H1 (cell line): ENCODE measurements around the gene RGPD3. TPM values are rescaled to one million over a fixed set of nuclear protein-coding genes. Genes with fewer than 3 reads are reported as not detected.
A peak's percentile ranks its signal among the peaks of the same experiment; 100 is the strongest.

Experiments used
- CTCF ChIA-PET: fragments of 300-600 bp; sonication (Branson Sonifier 250); formaldehyde crosslinking; loops from one replicate; lab custom pipeline; 2021; ENCODE audit not compliant: partially characterized antibody; lab: Charles Lee
- POLR2A ChIA-PET: fragments of 300-600 bp; sonication (Branson Sonifier 250); formaldehyde crosslinking; loops from one replicate; lab custom pipeline; 2021; ENCODE audit warnings: inconsistent platforms; ENCODE audit not compliant: partially characterized antibody; lab: Charles Lee
- DNase-seq, 2 experiments: peaks; one replicate each; pipeline versions ENCODE4 v3.0.0 to v3.0.0-alpha.2; 2010 to 2022; ENCODE audit warnings: low spot score in 2 of 2, low read depth in 1 of 2, mixed read lengths in 1 of 2
- FAIRE-seq: peaks from 2 replicates; lab custom pipeline; 2011; peaks lifted over from hg19 to GRCh38; lab: Jason Lieb, UNC
- H2AFZ ChIP-seq: 2 replicates; pipeline ENCODE4 v1.8.1; 2012; ENCODE audit warnings: low read length, inconsistent platforms
- H2AK5ac ChIP-seq: 2 replicates; pipeline ENCODE4 v1.6.1; 2013; ENCODE audit warnings: low read depth, low read length
- H2BK120ac ChIP-seq: replicated peaks from 2 replicates; pipeline ENCODE3; 2013; ENCODE audit warnings: low read depth, low read length, inconsistent platforms
- H2BK12ac ChIP-seq: 2 replicates; pipeline ENCODE4 v1.6.1; 2013; ENCODE audit warnings: low read depth, low read length
- H2BK15ac ChIP-seq: 2 replicates; pipeline ENCODE4 v1.6.1; 2013; ENCODE audit warnings: low read length
- H2BK20ac ChIP-seq: 2 replicates; pipeline ENCODE4 v1.6.1; 2013; ENCODE audit warnings: low read length
- H2BK5ac ChIP-seq: 2 replicates; pipeline ENCODE4 v1.6.1; 2013; ENCODE audit warnings: low read depth, low read length
- H3K14ac ChIP-seq: 2 replicates; pipeline ENCODE4 v1.6.1; 2013; ENCODE audit warnings: inconsistent platforms; ENCODE audit not compliant: insufficient read length
- H3K18ac ChIP-seq: 2 replicates; pipeline ENCODE4 v1.6.1; 2013; ENCODE audit warnings: low read length; ENCODE audit errors: extremely low read depth
- H3K23ac ChIP-seq: 2 replicates; pipeline ENCODE4 v1.6.1; 2013; ENCODE audit warnings: inconsistent platforms; ENCODE audit not compliant: insufficient read length
- H3K23me2 ChIP-seq: 2 replicates; pipeline ENCODE4 v1.6.1; 2013; ENCODE audit warnings: low read depth, low read length
- H3K27ac ChIP-seq: 2 replicates; pipeline ENCODE4 v1.6.1; 2011; ENCODE audit warnings: low read depth, low read length, inconsistent platforms
- H3K27me3 ChIP-seq, 4 experiments: replicated peaks in 1 of 4; 1 replicate in 1 of 4; 2 replicates in 3 of 4; pipeline versions ENCODE4 v1.6.1 to v1.8.1; 2011 to 2013; ENCODE audit warnings: low read length in 3 of 4, mild to moderate bottlenecking in 3 of 4, inconsistent platforms in 2 of 4, mixed read lengths in 2 of 4, moderate library complexity in 1 of 4; ENCODE audit not compliant: control insufficient read depth in 3 of 4, insufficient read depth in 3 of 4; ENCODE audit errors: extremely low read depth in 1 of 4
- H3K36me3 ChIP-seq, 4 experiments: 2 replicates each; pipeline versions ENCODE4 v1.6.1 to v1.8.1; 2011 to 2013; ENCODE audit warnings: mild to moderate bottlenecking in 4 of 4, low read length in 3 of 4, moderate library complexity in 2 of 4, control low read depth in 1 of 4, inconsistent platforms in 1 of 4; ENCODE audit not compliant: insufficient read depth in 4 of 4, control insufficient read depth in 2 of 4
- H3K4ac ChIP-seq: replicated peaks from 2 replicates; pipeline ENCODE3; 2013; ENCODE audit warnings: low read length, low read depth, mixed read lengths, inconsistent platforms; ENCODE audit not compliant: insufficient read length
- H3K4me1 ChIP-seq, 4 experiments: replicated peaks in 1 of 4; 1 replicate in 1 of 4; 2 replicates in 3 of 4; pipeline versions ENCODE4 v1.6.1 to v1.8.1; 2011 to 2013; ENCODE audit warnings: low read length in 3 of 4, inconsistent platforms in 2 of 4, mixed read lengths in 1 of 4; ENCODE audit not compliant: insufficient read depth in 4 of 4, control insufficient read depth in 3 of 4
- H3K4me2 ChIP-seq, 2 experiments: 2 replicates each; pipeline versions ENCODE4 v1.6.1 to v1.8.1; 2011 to 2013; ENCODE audit warnings: low read depth in 2 of 2, low read length in 2 of 2, control low read depth in 1 of 2, inconsistent platforms in 1 of 2, mild to moderate bottlenecking in 1 of 2; ENCODE audit not compliant: insufficient read depth in 1 of 2
- H3K4me3 ChIP-seq, 4 experiments: fragments of 200-600, 300-600 bp in 1 of 4; sonication (generic), shearing (Covaris generic), sonication (Bioruptor Twin) in 1 of 4; 2 replicates each; pipeline versions ENCODE4 v1.5.1 to v1.8.1; 2011 to 2016; ENCODE audit warnings: low read length in 4 of 4, low read depth in 3 of 4, control low read depth in 2 of 4, inconsistent platforms in 2 of 4, mild to moderate bottlenecking in 2 of 4, mixed read lengths in 1 of 4, moderate library complexity in 1 of 4; ENCODE audit not compliant: insufficient read depth in 2 of 4; ENCODE audit errors: extremely low read depth in 1 of 4
- H3K56ac ChIP-seq: replicated peaks from 2 replicates; pipeline ENCODE3; 2013; ENCODE audit warnings: low read depth, mild to moderate bottlenecking, mixed read lengths, low read length, inconsistent platforms; ENCODE audit not compliant: insufficient read length
- H3K79me1 ChIP-seq: 2 replicates; pipeline ENCODE4 v1.6.1; 2013; ENCODE audit warnings: low read depth, low read length, control low read depth
- H3K79me2 ChIP-seq, 2 experiments: 2 replicates each; pipeline versions ENCODE4 v1.6.1 to v1.8.1; 2012 to 2013; ENCODE audit warnings: low read length in 2 of 2, mild to moderate bottlenecking in 2 of 2, inconsistent platforms in 1 of 2; ENCODE audit not compliant: insufficient read depth in 2 of 2, control insufficient read depth in 1 of 2
- H3K9ac ChIP-seq, 4 experiments: replicated peaks in 1 of 4; 1 replicate in 1 of 4; 2 replicates in 3 of 4; pipeline versions ENCODE4 v1.6.1 to v1.8.1; 2011 to 2013; ENCODE audit warnings: low read depth in 3 of 4, low read length in 3 of 4, control low read depth in 2 of 4, mild to moderate bottlenecking in 2 of 4, moderate library complexity in 2 of 4, inconsistent platforms in 1 of 4; ENCODE audit errors: extremely low read depth in 1 of 4
- H3K9me3 ChIP-seq, 2 experiments: 2 replicates each; pipeline versions ENCODE4 v1.6.1 to v1.8.1; 2012 to 2013; ENCODE audit warnings: mild to moderate bottlenecking in 2 of 2, moderate library complexity in 2 of 2, control low read depth in 1 of 2, inconsistent platforms in 1 of 2, low read depth in 1 of 2, low read length in 1 of 2, mixed read lengths in 1 of 2; ENCODE audit not compliant: insufficient read depth in 2 of 2
- H4K20me1 ChIP-seq, 2 experiments: replicated peaks in 1 of 2; 2 replicates each; pipeline versions ENCODE3 to v1.8.1; 2011 to 2013; ENCODE audit warnings: inconsistent platforms in 2 of 2, low read length in 2 of 2, mild to moderate bottlenecking in 1 of 2; ENCODE audit not compliant: insufficient read depth in 2 of 2, control insufficient read depth in 1 of 2
- H4K5ac ChIP-seq: 2 replicates; pipeline ENCODE4 v1.6.1; 2013; ENCODE audit warnings: low read length, low read depth, mixed read lengths, inconsistent platforms; ENCODE audit not compliant: insufficient read length
- H4K8ac ChIP-seq: 2 replicates; pipeline ENCODE4 v1.8.0; 2013; ENCODE audit warnings: mild to moderate bottlenecking, moderate library complexity, low read length, inconsistent platforms; ENCODE audit not compliant: insufficient read depth; ENCODE audit errors: extremely low read depth
- H4K91ac ChIP-seq: replicated peaks from 2 replicates; pipeline ENCODE3; 2013; ENCODE audit warnings: low read length, mixed read lengths, inconsistent platforms; ENCODE audit not compliant: insufficient read length
- BACH1 ChIP-seq: IDR thresholded peaks from 2 replicates; pipeline ENCODE4 v1.6.1; 2012; ENCODE audit warnings: low read length, improper control_type of control experiment
- BCL11A ChIP-seq, 2 experiments: IDR thresholded peaks; one replicate each; pipeline ENCODE4 v1.6.1; 2011; ENCODE audit warnings: low read depth in 2 of 2, low read length in 2 of 2, mild to moderate bottlenecking in 2 of 2
- FOSL1 ChIP-seq: IDR thresholded peaks from 2 replicates; pipeline ENCODE4 v1.6.1; 2011; ENCODE audit warnings: mild to moderate bottlenecking, low read depth, low read length, moderate library complexity; ENCODE audit not compliant: insufficient read depth
- RFX5 ChIP-seq: IDR thresholded peaks from 2 replicates; pipeline ENCODE4 v1.6.1; 2011; ENCODE audit warnings: low read depth, low read length, improper control_type of control experiment, borderline replicate concordance
- TCF12 ChIP-seq: IDR thresholded peaks from 2 replicates; pipeline ENCODE4 v1.6.1; 2011; ENCODE audit warnings: low read depth, mild to moderate bottlenecking, low read length
- WGBS, 2 experiments: shearing (Covaris generic) in 1 of 2; methylation state at CpG; one replicate each; pipeline versions ENCODE4 v1.1.6 to v1.1.7; 2013 to 2015; ENCODE audit warnings: low lambda C conversion rate in 2 of 2, mixed read lengths in 2 of 2, inconsistent platforms in 1 of 2, low coverage in 1 of 2, missing lambda C conversion rate in 1 of 2; ENCODE audit not compliant: insufficient replicate concordance in 2 of 2, insufficient coverage in 1 of 2, insufficient read length in 1 of 2; ENCODE audit errors: extremely low coverage in 1 of 2, missing lambda C conversion rate in 1 of 2; 5-methylcytosine and 5-hydroxymethylcytosine counted together
- polyA plus RNA-seq, 7 experiments: library from polyadenylated mRNA; depleted of rRNA in 3 of 7; stranded (reverse) in 5 of 7; unstranded in 2 of 7; fragments of >200 nt in 5 of 7; fragments of 200-250 nt in 2 of 7; gene quantifications; 1 replicate in 5 of 7; 2 replicates in 1 of 7; 4 replicates in 1 of 7; pipeline versions ENCODE4 v1.2.1 to v1.2.3, GENCODE V29; 2011 to 2013; ENCODE audit warnings: missing spikeins in 2 of 7, mixed read lengths in 2 of 7
- total RNA-seq: library from RNA; stranded (reverse); fragmentation: NEBNext Ultra II Directional; extraction: Animal tissue kit (Norgen Biotek cat#: 25700); gene quantifications from 2 replicates; pipeline ENCODE4 v1.2.1, GENCODE V29; 2021

Gene RGPD3
- total and polyA plus RNA-seq, 2 of the 8 experiments (the other 6 are each of a cell fraction or from before 2014, with no cell fraction given): 0.08 to 0.17 TPM

DNA sequence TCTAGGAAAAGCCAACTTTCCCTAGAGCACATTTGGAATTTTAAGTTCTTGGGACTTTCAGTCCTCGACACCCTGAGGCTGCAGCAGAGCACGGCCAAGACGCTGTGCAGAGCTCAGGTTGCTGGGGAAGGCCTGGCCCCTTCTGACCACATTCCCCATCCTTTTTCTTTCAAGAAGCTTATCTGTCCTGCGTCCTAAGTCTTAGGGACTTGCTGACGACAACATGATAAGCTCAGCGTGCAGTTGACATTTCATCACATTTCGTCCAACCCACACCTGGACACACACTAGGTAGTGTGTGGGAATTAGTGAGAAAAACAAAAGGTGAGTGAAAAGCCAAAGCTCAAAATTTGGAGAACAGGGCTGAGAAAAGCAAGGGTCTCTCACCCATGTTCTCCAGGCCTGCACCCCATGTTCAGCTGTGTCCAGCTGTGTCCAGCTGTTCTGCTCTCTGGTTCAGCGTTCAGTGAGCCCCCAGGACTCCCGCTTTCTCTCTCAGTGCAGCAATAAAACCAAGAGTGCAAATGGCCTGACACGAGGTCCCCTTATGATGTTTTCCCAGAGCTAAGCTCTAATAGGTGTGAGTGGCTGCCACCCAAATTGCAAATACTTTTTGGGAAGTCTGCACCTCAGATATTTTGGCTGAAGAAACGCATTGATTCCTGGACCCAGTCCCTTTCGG is 101.9 kb downstream of the RGPD3 start:
- ChIA-PET CTCF (interaction anchor here (1.2 kb wide), 1 partner anchor 42 kb away, joined by 4 read pairs; no protein-coding TSS in a partner anchor), POLR2A (no interaction called here)
- Histone ChIP-seq H3K4me2 (no peak overlapping the region), H3K9me3 (no peaks in the 10 kb centered on the region), H3K27me3 (no peaks in the 10 kb centered on the region), H3K9ac (no peak overlapping the region), H3K23me2 (no peaks in the 10 kb centered on the region), H4K8ac (no peak overlapping the region; the same call in 1 of the 2 replicates), H4K20me1 (no peaks in the 10 kb centered on the region), H3K4me1 (no peaks in the 10 kb centered on the region), H3K56ac (no peak overlapping the region), H2BK5ac (no peak overlapping the region), H3K23ac (no peak overlapping the region), H2AK5ac (no peak overlapping the region), H3K79me1 (no peaks in the 10 kb centered on the region), H3K18ac (no peak overlapping the region; the same call in 1 of the 2 replicates), H3K14ac (no peak overlapping the region), H3K36me3 (no peaks in the 10 kb centered on the region), H3K4me3 (no peak overlapping the region), H2AFZ (peak overlapping the region; percentile 71; the same call in 1 of the 2 replicates), H2BK15ac (no peak overlapping the region), H2BK20ac (no peak overlapping the region), H4K91ac (no peak overlapping the region), H3K79me2 (no peaks in the 10 kb centered on the region), H2BK12ac (no peak overlapping the region), H2BK120ac (no peak overlapping the region), H4K5ac (no peak overlapping the region), H3K4ac (no peak overlapping the region), H3K27ac (no peak overlapping the region)
- no peak for DNase-seq
- 90% methylated on average over 12 of the region's 12 CpGs; no CpG with 5 or more reads in 1 of the 2 experiments for WGBS, 2 experiments
- FAIRE-seq: no peak
- TF ChIP-seq TCF12: no peak
- TF ChIP-seq BACH1: no peak
- TF ChIP-seq RFX5: no peak
- no peak for TF ChIP-seq FOSL1
- TF ChIP-seq BCL11A (IDR thresholded peaks at IDR 0.05; ENCODE audit: low read depth in 2 of 2, low read length in 2 of 2): no peak
